Transverse colon (tissue), 4 donors: ENCODE results near the gene AIG1. TPM values are rescaled to one million over a fixed set of nuclear protein-coding genes. Genes with fewer than 3 reads are reported as not detected.

ENCODE experiments used
- DNase-seq: peaks from one replicate; pipeline ENCODE4 v3.0.0-alpha.2; 2019
- H3K27ac ChIP-seq, 4 donors: fragments of 200-600 bp; sonication (generic); 2 replicates each; pipeline ENCODE4 v1.5.1; 2016 to 2018; ENCODE audit warnings: inconsistent platforms in 4 of 4
- H3K27me3 ChIP-seq: fragments of 200-600 bp; sonication (generic); 2 replicates; pipeline ENCODE4 v1.5.1; 2017; ENCODE audit warnings: inconsistent platforms
- H3K36me3 ChIP-seq, 4 donors: fragments of 200-600 bp; sonication (generic); 2 replicates each; pipeline ENCODE4 v1.5.1; 2017 to 2019; ENCODE audit warnings: inconsistent platforms in 4 of 4
- H3K4me1 ChIP-seq, 4 donors: fragments of 200-600 bp; sonication (generic); 2 replicates each; pipeline ENCODE4 v1.5.1; 2017 to 2020; ENCODE audit warnings: inconsistent platforms in 4 of 4
- H3K4me3 ChIP-seq, 4 donors: fragments of 200-600 bp; sonication (generic); 1 replicate in 1 of 4; 2 replicates in 3 of 4; pipeline versions ENCODE4 v1.5.1 to v1.6.1; 2017 to 2019; ENCODE audit warnings: inconsistent platforms in 4 of 4
- H3K9me3 ChIP-seq, 2 donors: fragments of 200-600 bp; sonication (generic); 2 replicates each; pipeline ENCODE4 v1.5.1; 2017 to 2019; ENCODE audit warnings: inconsistent platforms in 2 of 2
- EP300 ChIP-seq: sonication (generic); formaldehyde crosslinking; IDR thresholded peaks from one replicate; pipeline ENCODE4 v1.6.1; 2017; ENCODE audit warnings: antibody characterized with exemption, low read depth
- POLR2A ChIP-seq: fragments of 450-650 bp; IDR thresholded peaks from one replicate; pipeline ENCODE4 v1.6.1; 2016; ENCODE audit warnings: antibody characterized with exemption, mild to moderate bottlenecking, moderate library complexity
- POLR2AphosphoS5 ChIP-seq, 3 donors: sonication (generic); formaldehyde crosslinking; IDR thresholded peaks; one replicate each; pipeline ENCODE4 v1.6.1; 2016; ENCODE audit warnings: antibody characterized with exemption in 3 of 3
- WGBS, 2 donors: methylation state at CpG; one replicate each; pipeline ENCODE4 v1.1.5; 2018; ENCODE audit warnings: low coverage in 1 of 2; 5-methylcytosine and 5-hydroxymethylcytosine counted together
- in situ Hi-C, 4 donors: fragments of 200-750 bp; cut with MboI; loops; one replicate each; pipeline versions ENCODE4 v1.15.0 to v1.15.1; 2017; ENCODE audit warnings: low sequenced_read_pairs in 3 of 4, low pct_ligation_motif_present in 1 of 4, low pct_unique_long_range_greater_than_20kb in 1 of 4
- intact Hi-C: fragments of 100-400 bp; cut with DNase I; formaldehyde crosslinking; loops from one replicate; pipeline ENCODE4 v1.15.1; 2023; ENCODE audit warnings: low total_unique reads
- total RNA-seq, 4 donors: library from RNA; depleted of rRNA; stranded (reverse); fragments of >200 nt; gene quantifications; one replicate each; pipeline ENCODE4 v1.1.0, GENCODE V29; 2016
- TF ChIP-seq, protein P1 (sequence below), 5 experiments: fragments of 200-600 bp in 3 of 5; fragments of 450-650 bp in 2 of 5; sonication (generic) in 3 of 5; IDR thresholded peaks; 1 replicate in 2 of 5; 2 replicates in 3 of 5; pipeline ENCODE4 v1.5.1; 2016 to 2017; ENCODE audit warnings: antibody characterized with exemption in 5 of 5, inconsistent platforms in 3 of 5, mild to moderate bottlenecking in 2 of 5, moderate library complexity in 1 of 5

The AIG1 gene
- total RNA-seq, 4 donors from 2014 or later: 16.5 to 38.2 (median 21.6) TPM

- intact Hi-C loops: no loop called here
- H3K27ac ChIP-seq: no peak overlapping the region
- H3K9me3 ChIP-seq: peaks cover 0 to 3% of the 10 kb centered on the region in 2 donors
- no peaks in the 10 kb centered on the region for H3K27me3 ChIP-seq
- no peak for DNase-seq
- no peaks in the 10 kb centered on the region for H3K36me3 ChIP-seq
- H3K4me1 ChIP-seq: no peaks in the 10 kb centered on the region
- TF ChIP-seq EP300 (no peak), POLR2A (no peak), POLR2AphosphoS5 (IDR thresholded peaks at IDR 0.05) (no peak)
- TF ChIP-seq, protein P1, sequence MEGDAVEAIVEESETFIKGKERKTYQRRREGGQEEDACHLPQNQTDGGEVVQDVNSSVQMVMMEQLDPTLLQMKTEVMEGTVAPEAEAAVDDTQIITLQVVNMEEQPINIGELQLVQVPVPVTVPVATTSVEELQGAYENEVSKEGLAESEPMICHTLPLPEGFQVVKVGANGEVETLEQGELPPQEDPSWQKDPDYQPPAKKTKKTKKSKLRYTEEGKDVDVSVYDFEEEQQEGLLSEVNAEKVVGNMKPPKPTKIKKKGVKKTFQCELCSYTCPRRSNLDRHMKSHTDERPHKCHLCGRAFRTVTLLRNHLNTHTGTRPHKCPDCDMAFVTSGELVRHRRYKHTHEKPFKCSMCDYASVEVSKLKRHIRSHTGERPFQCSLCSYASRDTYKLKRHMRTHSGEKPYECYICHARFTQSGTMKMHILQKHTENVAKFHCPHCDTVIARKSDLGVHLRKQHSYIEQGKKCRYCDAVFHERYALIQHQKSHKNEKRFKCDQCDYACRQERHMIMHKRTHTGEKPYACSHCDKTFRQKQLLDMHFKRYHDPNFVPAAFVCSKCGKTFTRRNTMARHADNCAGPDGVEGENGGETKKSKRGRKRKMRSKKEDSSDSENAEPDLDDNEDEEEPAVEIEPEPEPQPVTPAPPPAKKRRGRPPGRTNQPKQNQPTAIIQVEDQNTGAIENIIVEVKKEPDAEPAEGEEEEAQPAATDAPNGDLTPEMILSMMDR (IDR thresholded peaks at IDR 0.05): no peak
- H3K4me3 ChIP-seq: no peak overlapping the region
- in situ Hi-C loops: no loop called here
Observed at GRCh38 chr6:143346004-143346403, 285.3 kb downstream of the AIG1 start.

DNA sequence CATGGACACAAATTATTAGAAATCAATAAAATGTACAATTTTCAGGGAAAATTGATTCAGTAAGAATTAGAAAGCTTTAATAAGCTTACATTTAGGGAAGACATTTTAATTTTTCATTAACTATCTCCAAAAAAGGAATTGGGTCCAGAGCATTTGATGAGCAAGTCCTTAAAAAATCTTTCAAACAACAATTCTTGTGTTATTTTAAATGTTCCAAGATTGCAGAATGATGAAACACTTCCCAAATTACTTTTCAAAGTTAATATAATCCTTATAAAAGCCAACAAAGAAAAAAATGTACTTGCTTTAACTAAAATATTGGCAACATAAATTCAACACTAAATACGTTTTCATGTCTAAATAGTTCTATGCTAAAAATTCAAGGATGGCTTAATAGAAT, 287.8 kb downstream of the AIG1 start:
- no peaks in the 10 kb centered on the region for H3K4me1 ChIP-seq
- 56 to 58% methylated on average over 1 of the region's 1 CpG for WGBS, 2 donors

GRCh38 chr6:143349530-143349929, 288.8 kb downstream of the AIG1 start:
- 91% methylated on average over 1 of the region's 1 CpG for WGBS, 2 donors

More for the DNA sequence above, 287.8 kb downstream of the AIG1 start:
- no peaks in the 10 kb centered on the region for H3K27me3 ChIP-seq
- no peak for TF ChIP-seq POLR2A
- TF ChIP-seq POLR2AphosphoS5 (IDR thresholded peaks at IDR 0.05): no peak
- TF ChIP-seq, protein P1 (IDR thresholded peaks at IDR 0.05): no peak
- no peak for TF ChIP-seq EP300
- H3K27ac ChIP-seq: no peak overlapping the region
- in situ Hi-C loops: no loop called here
- DNase-seq: no peak
- intact Hi-C loops: no loop called here
- H3K9me3 ChIP-seq: peaks cover 0 to 3% of the 10 kb centered on the region in 2 donors
- H3K4me3 ChIP-seq: no peak overlapping the region
- H3K36me3 ChIP-seq: no peaks in the 10 kb centered on the region

DNA sequence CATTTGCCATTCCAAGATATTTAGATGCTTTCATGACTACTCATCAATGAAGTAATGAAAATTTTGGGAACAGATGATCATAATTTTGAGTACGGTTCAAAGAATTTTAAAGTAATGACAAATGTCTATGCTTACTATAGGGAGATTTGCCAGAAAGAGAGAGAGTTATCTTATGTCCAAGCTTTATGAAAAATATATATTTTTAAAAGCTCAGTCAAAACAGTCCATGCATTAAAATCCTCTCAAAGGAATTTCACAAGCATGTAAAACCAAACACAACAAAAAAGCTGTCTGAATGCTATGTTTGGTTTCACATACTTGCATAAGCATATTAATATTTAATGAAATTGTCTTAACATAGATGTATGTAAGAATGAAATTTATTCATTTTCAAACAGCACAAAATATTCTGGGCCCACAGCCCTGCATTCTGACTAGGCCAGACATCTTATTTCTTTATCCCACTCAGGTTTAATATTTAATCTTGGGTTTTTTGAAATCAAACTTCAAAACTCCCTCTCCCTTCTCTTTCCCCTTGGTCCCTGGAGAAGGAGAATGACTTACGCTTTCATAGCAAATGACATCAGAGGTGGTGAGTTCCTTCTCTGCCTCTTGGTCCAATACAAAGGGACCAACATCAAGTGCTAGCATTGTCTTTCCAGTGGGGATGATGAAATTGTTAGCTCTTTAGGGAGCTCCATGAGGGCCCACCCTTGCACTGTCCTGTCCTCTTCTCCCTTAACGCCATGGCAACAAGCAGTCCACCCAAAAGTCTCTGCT, 295.6 kb downstream of the AIG1 start:
- intact Hi-C loops: no loop called here
- H3K36me3 ChIP-seq: no peaks in the 10 kb centered on the region
- H3K4me3 ChIP-seq: no peak overlapping the region
- WGBS, 2 donors: 44 to 58% methylated on average over 2 to 3 of the region's 3 CpGs
- H3K9me3 ChIP-seq: no peaks in the 10 kb centered on the region
- no peak overlapping the region for H3K27ac ChIP-seq
- peaks cover 0 to 5% (median 0%) of the 10 kb centered on the region in 4 donors for H3K4me1 ChIP-seq
- no peak for DNase-seq
- no peak for TF ChIP-seq EP300
- no peak for TF ChIP-seq POLR2A
- TF ChIP-seq, protein P1 (IDR thresholded peaks at IDR 0.05): no peak
- no peak for TF ChIP-seq POLR2AphosphoS5 (IDR thresholded peaks at IDR 0.05)
- H3K27me3 ChIP-seq: no peaks in the 10 kb centered on the region
- in situ Hi-C loops: no loop called here

More at GRCh38 chr6:143349530-143349929, 288.8 kb downstream of the AIG1 start:
- TF ChIP-seq, protein P1 (IDR thresholded peaks at IDR 0.05): no peak
- TF ChIP-seq POLR2AphosphoS5 (IDR thresholded peaks at IDR 0.05) (no peak), EP300 (no peak), POLR2A (no peak)
- Histone ChIP-seq H3K36me3 (no peaks in the 10 kb centered on the region), H3K9me3 (peaks cover 0 to 3% of the 10 kb centered on the region in 2 donors), H3K4me1 (no peaks in the 10 kb centered on the region), H3K4me3 (no peak overlapping the region), H3K27ac (no peak overlapping the region), H3K27me3 (no peaks in the 10 kb centered on the region)
- intact Hi-C loops (no loop called here), in situ Hi-C loops (no loop called here)
- DNase-seq: no peak
